DND-41 (cell line): Measurements from ENCODE around the gene JMJD8.
"Not testable (repeated sequence)": the region's sequence is repeated elsewhere in the genome, so short reads cannot be mapped to it uniquely, and the experiment has no call there.

Experiments used
- ATAC-seq: fragments of 200-7000 bp; cut with Tn5 transposase; 3 replicates; pipeline ENCODE4 v1.9.1; 2021; ENCODE audit warnings: low read depth; ENCODE audit not compliant: insufficient read depth
- DNase-seq: peaks from one replicate; pipeline ENCODE4 v3.0.0-alpha.2; 2020
- H2AFZ ChIP-seq: 2 replicates; pipeline ENCODE4 v1.6.0; 2012; ENCODE audit warnings: low read depth, low read length
- H3K27ac ChIP-seq: 2 replicates; pipeline ENCODE4 v1.5.1; 2012; ENCODE audit warnings: low read length, inconsistent platforms
- H3K27me3 ChIP-seq: fragments of 200-600 bp; sonication (generic); 2 replicates; pipeline ENCODE4 v1.6.0; 2012; ENCODE audit warnings: low read length, mild to moderate bottlenecking, inconsistent platforms; ENCODE audit not compliant: insufficient read depth, poor library complexity
- H3K36me3 ChIP-seq: 2 replicates; pipeline ENCODE4 v1.5.1; 2012; ENCODE audit warnings: low read length, inconsistent platforms; ENCODE audit not compliant: insufficient read depth
- H3K4me1 ChIP-seq: 2 replicates; pipeline ENCODE4 v1.5.1; 2012; ENCODE audit warnings: mild to moderate bottlenecking, low read length; ENCODE audit not compliant: insufficient read depth
- H3K4me2 ChIP-seq: 2 replicates; pipeline ENCODE4 v1.6.0; 2012; ENCODE audit warnings: mild to moderate bottlenecking, moderate library complexity, low read length, inconsistent platforms; ENCODE audit not compliant: insufficient read depth
- H3K4me3 ChIP-seq, 2 experiments: fragments of 200-600 bp in 1 of 2; shearing (Covaris generic) in 1 of 2; 2 replicates each; pipeline ENCODE4 v1.5.1; 2012 to 2016; ENCODE audit warnings: inconsistent platforms in 2 of 2, low read length in 2 of 2, mild to moderate bottlenecking in 2 of 2, low read depth in 1 of 2, moderate library complexity in 1 of 2
- H3K79me2 ChIP-seq: 2 replicates; pipeline ENCODE4 v1.6.0; 2012; ENCODE audit warnings: low read length, inconsistent platforms; ENCODE audit not compliant: insufficient read depth
- H3K9ac ChIP-seq: 2 replicates; pipeline ENCODE4 v1.6.0; 2012; ENCODE audit warnings: low read depth, mild to moderate bottlenecking, inconsistent platforms, low read length, moderate library complexity
- H3K9me3 ChIP-seq: 2 replicates; pipeline ENCODE4 v1.5.1; 2012; ENCODE audit warnings: low read length, moderate library complexity, mild to moderate bottlenecking, inconsistent platforms; ENCODE audit not compliant: insufficient read depth, severe bottlenecking
- H4K20me1 ChIP-seq: 2 replicates; pipeline ENCODE4 v1.6.0; 2012; ENCODE audit warnings: low read length; ENCODE audit not compliant: insufficient read depth
- EZH2 ChIP-seq: IDR thresholded peaks from 3 replicates; pipeline ENCODE4 v1.6.1; 2012; ENCODE audit warnings: borderline replicate concordance, low read depth, mild to moderate bottlenecking, moderate library complexity, low read length, inconsistent platforms; ENCODE audit not compliant: severe bottlenecking
- TF ChIP-seq, protein P1 (sequence below): IDR thresholded peaks from 2 replicates; pipeline ENCODE4 v1.5.1; 2012; ENCODE audit warnings: borderline replicate concordance, low read length, moderate library complexity, mild to moderate bottlenecking; ENCODE audit not compliant: poor library complexity, severe bottlenecking; ENCODE audit errors: extremely low read depth

Gene JMJD8

GRCh38 chr16:714079-714478 is 29.9 kb upstream of the JMJD8 start:
- H3K4me2 ChIP-seq: peak overlapping the region; percentile 68
- peaks cover 18% of the 10 kb centered on the region for H3K79me2 ChIP-seq
- H3K9me3 ChIP-seq: no peaks in the 10 kb centered on the region
- H4K20me1 ChIP-seq: peaks cover 37% of the 10 kb centered on the region
- TF ChIP-seq, protein P1, sequence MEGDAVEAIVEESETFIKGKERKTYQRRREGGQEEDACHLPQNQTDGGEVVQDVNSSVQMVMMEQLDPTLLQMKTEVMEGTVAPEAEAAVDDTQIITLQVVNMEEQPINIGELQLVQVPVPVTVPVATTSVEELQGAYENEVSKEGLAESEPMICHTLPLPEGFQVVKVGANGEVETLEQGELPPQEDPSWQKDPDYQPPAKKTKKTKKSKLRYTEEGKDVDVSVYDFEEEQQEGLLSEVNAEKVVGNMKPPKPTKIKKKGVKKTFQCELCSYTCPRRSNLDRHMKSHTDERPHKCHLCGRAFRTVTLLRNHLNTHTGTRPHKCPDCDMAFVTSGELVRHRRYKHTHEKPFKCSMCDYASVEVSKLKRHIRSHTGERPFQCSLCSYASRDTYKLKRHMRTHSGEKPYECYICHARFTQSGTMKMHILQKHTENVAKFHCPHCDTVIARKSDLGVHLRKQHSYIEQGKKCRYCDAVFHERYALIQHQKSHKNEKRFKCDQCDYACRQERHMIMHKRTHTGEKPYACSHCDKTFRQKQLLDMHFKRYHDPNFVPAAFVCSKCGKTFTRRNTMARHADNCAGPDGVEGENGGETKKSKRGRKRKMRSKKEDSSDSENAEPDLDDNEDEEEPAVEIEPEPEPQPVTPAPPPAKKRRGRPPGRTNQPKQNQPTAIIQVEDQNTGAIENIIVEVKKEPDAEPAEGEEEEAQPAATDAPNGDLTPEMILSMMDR: no peak
- no peak for TF ChIP-seq EZH2
- DNase-seq (no peak), ATAC-seq (no peak)
- H3K27me3 ChIP-seq: no peaks in the 10 kb centered on the region
- peaks cover 12% of the 10 kb centered on the region; the same call in 1 of the 2 replicates for H3K36me3 ChIP-seq
- H3K27ac ChIP-seq: no peak overlapping the region
- H2AFZ ChIP-seq: peak overlapping the region; percentile 71; the same call in 1 of the 2 replicates
- peak overlapping the region in 1 of 2 experiments; percentile 75; a peak in 2 of 4 replicates for H3K4me3 ChIP-seq
- peaks cover 50% of the 10 kb centered on the region for H3K4me1 ChIP-seq
- peak overlapping the region; percentile 57 for H3K9ac ChIP-seq

DNA sequence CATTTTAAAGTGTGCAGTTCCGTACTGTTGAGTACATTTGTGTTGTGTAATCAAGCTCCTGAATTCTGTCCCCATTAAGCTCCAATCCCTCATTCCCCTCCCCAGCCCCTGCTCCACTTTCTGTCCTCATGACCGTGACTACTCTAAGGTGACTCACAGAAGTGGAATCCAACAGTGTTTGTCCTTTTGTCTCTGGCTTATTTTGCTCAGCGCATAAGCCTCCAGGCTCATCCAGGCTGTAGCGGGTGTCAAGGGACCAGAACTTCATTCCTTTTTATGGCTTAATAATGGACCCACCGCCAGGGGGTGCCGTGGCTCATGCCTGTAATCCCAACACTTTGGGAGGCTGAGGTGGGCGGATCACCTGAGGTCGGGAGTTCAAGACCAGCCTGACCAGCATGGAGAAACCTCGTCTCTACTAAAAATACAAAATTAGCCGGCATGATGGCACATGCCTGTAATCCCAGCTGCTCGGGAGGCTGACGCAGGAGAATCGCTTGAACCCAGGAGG is 28.7 kb upstream of the JMJD8 start:
- ATAC-seq, H3K4me2 ChIP-seq, H3K36me3 ChIP-seq, H3K27ac ChIP-seq, H2AFZ ChIP-seq, H3K4me3 ChIP-seq, H3K9me3 ChIP-seq, H3K9ac ChIP-seq, H3K27me3 ChIP-seq: not testable (repeated sequence)
- Histone ChIP-seq H3K4me1 (peaks cover 37% of the 10 kb centered on the region), H3K79me2 (peaks cover 18% of the 10 kb centered on the region), H4K20me1 (peaks cover 30% of the 10 kb centered on the region)
- DNase-seq: peak; percentile 69
- TF ChIP-seq, protein P1: peak; percentile 52

GRCh38 chr16:711548-712320 is 27.6 kb upstream of the JMJD8 start:
- Histone ChIP-seq H3K27me3 (no peaks in the 10 kb centered on the region), H3K4me3 (no peak overlapping the region), H4K20me1 (peaks cover 21% of the 10 kb centered on the region), H3K27ac (no peak overlapping the region), H3K9ac (no peak overlapping the region), H3K36me3 (peaks cover 5% of the 10 kb centered on the region; the same call in 1 of the 2 replicates), H3K9me3 (no peaks in the 10 kb centered on the region), H3K4me1 (peaks cover 30% of the 10 kb centered on the region), H3K4me2 (no peak overlapping the region), H3K79me2 (peaks cover 15% of the 10 kb centered on the region), H2AFZ (no peak overlapping the region)
- TF ChIP-seq, protein P1: peak; percentile 89
- TF ChIP-seq EZH2: no peak
- ATAC-seq (peak; percentile 68), DNase-seq (peak; percentile 75)
